COLO668 (cell line): ENCODE measurements around the gene AKAP12.

Experiments
- DNase-seq: peaks from one replicate; lab custom pipeline; 2025; ENCODE audit not compliant: unreplicated experiment; lab: John Stamatoyannopoulos, UW

Gene AKAP12

DNA sequence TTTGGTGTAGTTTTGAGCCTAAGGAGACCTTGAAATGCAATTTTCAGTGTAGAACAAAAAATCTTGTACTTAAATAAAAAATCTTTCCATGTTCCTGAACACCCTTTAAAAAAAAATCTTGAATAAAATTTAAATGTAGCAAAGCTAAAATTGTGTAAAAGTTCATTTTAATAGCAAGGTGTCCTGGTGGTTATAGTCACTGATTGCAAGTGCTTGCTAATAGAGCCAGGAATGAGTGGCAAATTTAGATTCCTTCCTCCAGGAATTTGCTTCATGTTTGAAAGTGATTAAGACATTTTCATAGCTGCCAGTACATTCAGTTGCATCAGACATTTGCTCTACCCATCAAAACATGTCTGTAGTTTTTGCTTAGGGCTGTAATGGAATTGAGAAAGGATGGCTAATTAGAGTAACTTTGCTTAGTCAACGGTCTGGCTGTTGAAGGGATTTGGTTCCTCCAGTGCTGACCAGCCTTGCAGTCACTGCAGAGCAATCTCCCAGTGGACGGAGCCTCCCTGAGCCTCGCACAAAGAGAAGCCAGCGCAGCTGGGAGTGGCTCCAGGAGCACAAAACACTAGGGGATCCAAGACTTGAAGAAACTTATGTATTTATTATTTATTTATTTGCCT lies 36.5 kb downstream of the AKAP12 start:
- no peak for DNase-seq

GRCh38 chr6:151279891-151280290 lies 40.1 kb downstream of the AKAP12 start:
- DNase-seq: no peak

GRCh38 chr6:151280859-151281258 lies 41.1 kb downstream of the AKAP12 start:
- no peak for DNase-seq

- DNase-seq: no peak
Measured at GRCh38 chr6:151284012-151284411, 44.2 kb downstream of the AKAP12 start.

- DNase-seq: no peak
Measured at GRCh38 chr6:151284548-151285017, 44.8 kb downstream of the AKAP12 start.

GRCh38 chr6:151285122-151285521 lies 45.4 kb downstream of the AKAP12 start:
- DNase-seq: no peak

- DNase-seq: no peak
Measured at GRCh38 chr6:151286214-151286613, 46.4 kb downstream of the AKAP12 start.

DNA sequence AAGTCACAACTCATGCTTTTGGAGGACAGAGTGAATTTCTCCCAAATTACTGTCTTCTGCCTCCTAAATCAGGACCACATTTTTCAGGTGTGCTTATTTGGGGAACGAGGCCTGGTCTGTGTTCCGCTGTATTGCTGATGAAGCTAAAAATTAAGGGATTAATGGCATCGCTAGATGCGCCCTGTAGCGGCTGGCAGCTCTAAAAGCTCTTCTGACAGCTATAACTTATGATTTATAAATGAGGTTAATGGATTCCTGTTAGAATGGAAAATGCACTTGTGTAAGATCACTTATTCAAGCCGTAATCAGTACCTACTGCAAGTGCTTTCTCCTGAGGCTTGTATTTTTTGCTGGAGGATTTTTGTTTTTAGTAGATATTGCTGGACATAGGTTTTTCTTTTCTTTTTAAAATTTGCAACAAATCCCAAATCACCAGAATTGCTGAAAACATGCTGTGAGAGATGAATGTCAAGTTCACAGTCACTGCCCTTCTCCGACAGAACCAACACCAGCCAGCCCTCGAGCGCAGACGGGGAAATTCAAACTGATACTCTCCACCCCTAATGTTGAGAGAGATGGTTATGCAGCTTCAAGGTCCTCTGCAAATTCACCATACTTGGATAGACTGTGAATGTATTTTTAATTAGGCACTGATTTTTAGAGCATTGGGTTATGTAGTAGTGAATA lies 49.1 kb downstream of the AKAP12 start:
- no peak for DNase-seq

GRCh38 chr6:151289399-151290007 lies 49.7 kb downstream of the AKAP12 start:
- DNase-seq: no peak

DNA sequence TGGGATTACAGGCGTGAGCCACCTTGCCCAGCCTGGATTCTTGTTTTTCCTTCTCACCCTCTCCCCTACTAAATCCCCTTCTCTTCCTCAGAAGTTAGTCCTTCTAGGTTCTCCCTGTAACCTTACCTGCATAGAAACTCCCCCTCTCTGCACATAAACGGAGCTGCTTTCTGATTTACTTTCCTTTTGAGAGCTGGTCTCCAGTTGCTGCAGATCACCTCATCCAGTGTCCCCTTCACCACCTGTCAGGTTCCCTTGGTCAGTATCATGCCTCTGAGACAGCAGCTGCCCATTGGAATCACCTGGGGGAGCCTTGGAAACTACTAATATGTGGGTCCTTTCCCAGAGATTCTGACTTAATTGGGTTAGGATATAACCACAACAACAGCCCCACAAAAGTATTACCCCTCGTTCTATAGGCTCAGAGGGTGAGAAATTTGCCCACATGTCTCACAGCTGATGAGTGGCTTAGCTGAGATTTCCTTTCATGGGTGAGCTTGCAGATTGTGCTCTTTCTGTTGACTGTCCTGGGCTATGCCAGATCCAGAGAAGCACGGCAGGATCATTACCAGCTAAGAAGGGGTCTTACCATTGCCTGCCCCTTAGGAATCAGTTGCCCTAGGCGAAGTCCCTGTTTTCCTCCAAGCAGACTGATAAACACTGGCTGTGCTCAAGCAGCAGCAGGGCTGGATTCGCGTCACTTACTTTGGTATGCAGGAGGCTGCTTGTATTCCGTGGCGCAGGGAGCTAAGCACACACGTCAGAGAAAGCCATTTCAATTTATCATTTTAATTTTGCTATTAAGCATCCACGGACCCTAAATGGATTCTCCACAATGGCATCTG lies 51.3 kb downstream of the AKAP12 start:
- no peak for DNase-seq

GRCh38 chr6:151291722-151292059 lies 51.9 kb downstream of the AKAP12 start:
- no peak for DNase-seq

DNA sequence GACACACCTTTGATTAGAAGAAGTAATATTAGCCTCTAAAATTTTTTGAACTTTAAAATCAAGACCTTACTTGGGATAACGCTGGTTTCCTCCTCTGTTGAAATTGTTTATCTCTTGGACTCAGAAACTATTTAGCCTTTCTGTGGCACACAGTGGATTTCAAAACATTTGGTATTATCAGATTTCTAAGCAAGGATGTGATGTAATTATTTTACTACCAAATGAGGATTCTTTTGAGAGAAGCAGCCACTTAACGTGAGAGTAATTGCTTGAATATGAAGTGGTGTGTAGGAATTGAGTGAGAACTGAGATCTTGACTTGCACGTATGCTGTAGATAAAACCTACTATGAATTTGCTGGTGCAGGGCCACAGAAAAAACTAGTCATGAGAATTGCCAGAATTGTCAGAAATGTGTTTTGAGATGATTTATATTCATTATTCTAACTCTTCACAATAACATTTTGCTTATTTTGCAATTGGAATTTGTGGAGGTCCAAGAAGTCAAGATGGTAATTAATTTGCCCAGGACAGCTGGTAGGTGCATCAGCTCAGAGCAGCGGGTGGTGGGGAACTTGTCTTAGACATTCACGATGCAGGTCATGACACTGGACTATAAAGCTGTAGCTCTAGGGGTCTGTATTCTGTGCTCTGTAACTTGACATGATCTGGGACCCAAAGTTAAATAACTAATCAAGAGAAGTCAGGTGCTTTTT lies 53.4 kb downstream of the AKAP12 start:
- DNase-seq: no peak

DNA sequence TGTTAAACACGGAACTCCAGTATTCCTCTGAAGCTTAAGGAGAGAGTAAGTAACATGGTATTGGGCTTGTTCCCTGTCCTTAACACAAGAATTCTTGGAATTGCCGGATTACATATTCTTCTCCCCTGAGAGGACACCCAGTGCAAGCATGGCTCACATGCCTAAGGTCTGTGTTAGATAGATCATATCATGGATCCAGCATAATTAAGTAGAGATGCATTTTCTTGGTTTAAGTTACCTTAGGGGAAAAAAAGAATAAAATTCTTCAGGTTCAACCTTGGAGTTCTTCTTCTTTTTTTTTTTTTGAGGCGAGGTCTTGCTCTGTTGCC lies 53.9 kb downstream of the AKAP12 start:
- DNase-seq: no peak

DNA sequence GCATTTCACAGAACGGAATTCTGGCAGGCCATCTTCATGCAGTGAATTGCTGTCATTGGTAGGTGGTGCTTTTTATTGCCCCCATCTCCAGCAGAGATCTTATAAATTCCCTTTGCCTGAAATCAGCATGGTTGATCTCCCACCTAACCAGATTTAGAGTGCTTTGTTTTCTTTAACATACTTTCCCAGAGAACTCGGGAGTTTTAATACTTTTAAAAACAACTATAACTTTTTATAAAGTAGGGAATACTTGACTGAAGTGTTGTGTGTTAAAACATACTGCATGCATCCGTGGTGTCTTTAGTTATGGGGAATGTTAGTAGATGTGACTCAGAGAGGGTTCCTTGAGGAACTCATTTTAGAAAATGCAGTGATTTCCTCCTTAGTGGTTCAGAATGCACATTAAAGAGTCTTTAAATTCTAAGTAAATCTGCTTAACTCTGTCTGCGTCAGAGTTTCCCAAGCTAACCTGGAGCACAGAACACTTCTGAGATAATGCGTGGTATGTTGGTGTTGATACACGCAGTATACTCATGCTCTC lies 54.9 kb downstream of the AKAP12 start:
- DNase-seq: no peak

- DNase-seq: no peak
Measured at GRCh38 chr6:151297886-151298285, 58.1 kb downstream of the AKAP12 start.

- no peak for DNase-seq
Measured at GRCh38 chr6:151299011-151299410, 59.2 kb downstream of the AKAP12 start.

DNA sequence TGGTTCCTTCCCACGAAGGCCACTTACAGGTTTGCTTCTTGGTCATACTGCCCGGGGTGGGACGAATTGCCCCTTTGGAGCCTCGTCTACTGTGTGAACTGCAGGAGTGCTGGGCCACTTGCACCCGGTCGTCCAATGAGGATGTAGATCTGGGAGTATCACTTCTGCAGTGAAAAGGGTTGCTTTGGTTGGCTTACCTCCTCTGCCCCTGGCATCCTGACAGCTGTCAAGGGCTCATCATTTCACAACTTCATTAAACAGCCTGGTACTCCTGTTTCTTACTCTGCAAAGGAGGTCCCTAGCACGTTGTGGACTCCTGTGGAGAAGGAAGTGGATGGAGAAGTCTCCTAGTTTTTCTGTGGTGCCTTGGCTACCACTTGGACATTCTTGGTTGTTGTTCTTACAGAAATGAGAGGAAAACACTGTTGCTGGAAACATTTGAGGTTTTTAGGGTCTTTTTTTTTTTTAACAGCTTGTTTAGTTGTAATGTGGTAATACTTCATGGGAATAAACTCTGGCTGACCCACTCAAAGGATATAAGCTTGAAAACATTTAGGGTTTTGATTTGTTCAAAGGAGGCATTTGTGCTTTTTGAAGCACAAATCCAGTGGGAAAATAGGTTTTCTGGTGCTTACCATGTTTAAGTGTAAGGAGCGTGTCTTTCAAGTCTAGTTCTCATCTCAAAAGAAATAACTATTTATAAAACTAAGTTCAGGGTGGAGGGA lies 60.7 kb downstream of the AKAP12 start:
- no peak for DNase-seq

DNA sequence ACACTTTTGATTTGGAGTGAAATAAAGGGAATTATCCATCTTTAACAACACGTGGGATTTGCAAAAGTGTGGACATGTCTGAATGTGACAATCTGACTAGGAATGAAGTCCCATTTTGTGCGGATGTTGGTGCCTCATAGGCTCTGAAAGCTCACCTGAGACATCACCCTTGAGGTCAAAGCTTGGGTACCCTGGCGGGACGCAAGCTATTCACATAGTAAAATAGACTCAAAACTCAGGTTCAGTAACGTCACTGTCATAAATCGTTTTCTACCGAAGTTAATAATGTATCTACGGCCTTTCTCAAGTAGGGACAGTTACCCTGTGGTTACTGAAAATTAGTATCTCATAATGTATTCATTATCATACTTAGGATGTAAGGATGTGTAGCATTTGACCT lies 61.8 kb downstream of the AKAP12 start:
- DNase-seq: no peak

- DNase-seq: no peak
Measured at GRCh38 chr6:151303231-151303630, 63.5 kb downstream of the AKAP12 start.

- no peak for DNase-seq
Measured at GRCh38 chr6:151306269-151306783, 66.6 kb downstream of the AKAP12 start.
